Lung (tissue), 12 donors: ENCODE results near the gene DCAF17. TPM values are rescaled to one million over a fixed set of nuclear protein-coding genes. Genes with fewer than 3 reads are reported as not detected.
"Not testable (repeated sequence)": the region's sequence is repeated elsewhere in the genome, so short reads cannot be mapped to it uniquely, and the experiment has no call there.

Source experiments
- ATAC-seq: fragments of 200-7000 bp; cut with Tn5 transposase; one replicate; pipeline ENCODE4 v1.9.1; 2020; ENCODE audit warnings: moderate number of reproducible peaks; ENCODE audit not compliant: insufficient read depth, low FRiP score
- DNase-seq, 3 donors: peaks; one replicate each; pipeline ENCODE4 v3.0.0-alpha.2; 2013 to 2017
- H3K27ac ChIP-seq, 2 donors: one replicate each; pipeline ENCODE4 v1.5.1; 2013; ENCODE audit warnings: mild to moderate bottlenecking in 2 of 2, moderate library complexity in 2 of 2, control low read depth in 1 of 2, inconsistent platforms in 1 of 2, low read depth in 1 of 2, low read length in 1 of 2
- H3K27me3 ChIP-seq, 3 donors: one replicate each; pipeline ENCODE4 v1.5.1; 2013; ENCODE audit warnings: low read length in 2 of 3; ENCODE audit not compliant: control insufficient read depth in 3 of 3, insufficient read depth in 3 of 3
- H3K36me3 ChIP-seq, 4 donors: one replicate each; pipeline ENCODE4 v1.5.1; 2013; ENCODE audit warnings: low read length in 4 of 4, mild to moderate bottlenecking in 1 of 4, moderate library complexity in 1 of 4; ENCODE audit not compliant: control insufficient read depth in 4 of 4, insufficient read depth in 4 of 4
- H3K4me1 ChIP-seq, 5 donors: one replicate each; pipeline ENCODE4 v1.5.1; 2013; ENCODE audit warnings: low read length in 5 of 5, mild to moderate bottlenecking in 2 of 5, moderate library complexity in 1 of 5; ENCODE audit not compliant: control insufficient read depth in 5 of 5, insufficient read depth in 5 of 5
- H3K4me3 ChIP-seq: one replicate; pipeline ENCODE4 v1.5.1; 2013; ENCODE audit warnings: mild to moderate bottlenecking, control low read depth, moderate library complexity
- H3K9ac ChIP-seq, 2 donors: one replicate each; pipeline ENCODE4 v1.5.1; 2013; ENCODE audit warnings: low read length in 2 of 2, control low read depth in 1 of 2; ENCODE audit not compliant: insufficient read depth in 1 of 2
- H3K9me3 ChIP-seq, 4 donors: one replicate each; pipeline ENCODE4 v1.5.1; 2013; ENCODE audit warnings: low read length in 3 of 4, mild to moderate bottlenecking in 1 of 4, moderate library complexity in 1 of 4; ENCODE audit not compliant: control insufficient read depth in 4 of 4, insufficient read depth in 3 of 4
- WGBS, 2 donors: extraction: QIAGEN DNeasy Blood & Tissue Kit; methylation state at CpG; one replicate each; pipeline ENCODE4 v1.1.7; 2013; 5-methylcytosine and 5-hydroxymethylcytosine counted together
- polyA plus RNA-seq, 2 donors: library from polyadenylated mRNA; stranded (reverse); fragments of 200-250 nt; gene quantifications; one replicate each; pipeline ENCODE4 v1.2.1, GENCODE V29; 2013
- total RNA-seq, 2 donors: library from RNA; depleted of rRNA in 1 of 2; stranded (reverse); fragments of >200 nt in 1 of 2; gene quantifications; one replicate each; pipeline ENCODE4 v1.2.1, GENCODE V29; 2014 to 2021
- TF ChIP-seq, protein P1 (sequence below): IDR thresholded peaks from 2 replicates; pipeline ENCODE4 v1.5.1; 2012; ENCODE audit warnings: mild to moderate bottlenecking; ENCODE audit errors: control extremely low read depth, extremely low read depth
- donor health status: control.
- donor health status: control.
- donor health status: Bipolar disorder and iron deficiency.
- donor health status: healthy.
- donor health status: DM: yes; HTN: yes; CAD: no.

The DCAF17 gene
- total and polyA plus RNA-seq, 4 donors, result 3.1 to 34.4 (median 8.0) TPM

- Histone ChIP-seq H3K27ac (no peak overlapping the region), H3K27me3 (no peaks in the 10 kb centered on the region), H3K4me3 (no peak overlapping the region), H3K4me1 (peaks cover 0 to 6% (median 0%) of the 10 kb centered on the region in 5 donors), H3K9ac (no peak overlapping the region), H3K9me3 (no peaks in the 10 kb centered on the region), H3K36me3 (no peaks in the 10 kb centered on the region)
- ATAC-seq (no peak), DNase-seq (no peak)
- 65 to 76% methylated on average over 2 of the region's 2 CpGs for WGBS, 2 donors
- TF ChIP-seq, protein P1, sequence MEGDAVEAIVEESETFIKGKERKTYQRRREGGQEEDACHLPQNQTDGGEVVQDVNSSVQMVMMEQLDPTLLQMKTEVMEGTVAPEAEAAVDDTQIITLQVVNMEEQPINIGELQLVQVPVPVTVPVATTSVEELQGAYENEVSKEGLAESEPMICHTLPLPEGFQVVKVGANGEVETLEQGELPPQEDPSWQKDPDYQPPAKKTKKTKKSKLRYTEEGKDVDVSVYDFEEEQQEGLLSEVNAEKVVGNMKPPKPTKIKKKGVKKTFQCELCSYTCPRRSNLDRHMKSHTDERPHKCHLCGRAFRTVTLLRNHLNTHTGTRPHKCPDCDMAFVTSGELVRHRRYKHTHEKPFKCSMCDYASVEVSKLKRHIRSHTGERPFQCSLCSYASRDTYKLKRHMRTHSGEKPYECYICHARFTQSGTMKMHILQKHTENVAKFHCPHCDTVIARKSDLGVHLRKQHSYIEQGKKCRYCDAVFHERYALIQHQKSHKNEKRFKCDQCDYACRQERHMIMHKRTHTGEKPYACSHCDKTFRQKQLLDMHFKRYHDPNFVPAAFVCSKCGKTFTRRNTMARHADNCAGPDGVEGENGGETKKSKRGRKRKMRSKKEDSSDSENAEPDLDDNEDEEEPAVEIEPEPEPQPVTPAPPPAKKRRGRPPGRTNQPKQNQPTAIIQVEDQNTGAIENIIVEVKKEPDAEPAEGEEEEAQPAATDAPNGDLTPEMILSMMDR, result no peak
Observed at GRCh38 chr2:171412571-171413175, 21.4 kb upstream of the DCAF17 start.

DNA sequence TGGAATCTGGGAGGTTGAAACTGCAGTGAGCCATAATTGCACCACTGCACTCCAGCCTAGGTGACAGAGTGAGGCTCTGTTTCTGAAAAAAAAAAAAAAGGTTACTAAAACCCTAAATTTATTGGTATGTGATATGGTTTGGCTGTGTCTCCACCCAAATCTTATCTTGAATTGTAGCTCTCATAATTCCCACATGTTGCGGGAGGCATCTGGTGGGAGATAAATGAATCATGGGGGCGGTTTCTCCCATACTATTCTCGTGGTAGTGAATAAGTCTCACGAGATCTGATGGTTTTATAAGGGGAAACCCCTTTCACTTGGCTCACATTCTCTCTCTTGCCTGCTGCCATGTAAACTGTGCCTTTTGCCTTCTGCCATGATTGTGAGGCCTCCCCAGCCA, 19.4 kb upstream of the DCAF17 start:
- H3K4me3 ChIP-seq, H3K4me1 ChIP-seq, H3K27ac ChIP-seq, H3K9me3 ChIP-seq, H3K36me3 ChIP-seq, H3K27me3 ChIP-seq, H3K9ac ChIP-seq, DNase-seq, ATAC-seq: not testable (repeated sequence)
- 87 to 91% methylated on average over 4 of the region's 4 CpGs for WGBS, 2 donors

DNA sequence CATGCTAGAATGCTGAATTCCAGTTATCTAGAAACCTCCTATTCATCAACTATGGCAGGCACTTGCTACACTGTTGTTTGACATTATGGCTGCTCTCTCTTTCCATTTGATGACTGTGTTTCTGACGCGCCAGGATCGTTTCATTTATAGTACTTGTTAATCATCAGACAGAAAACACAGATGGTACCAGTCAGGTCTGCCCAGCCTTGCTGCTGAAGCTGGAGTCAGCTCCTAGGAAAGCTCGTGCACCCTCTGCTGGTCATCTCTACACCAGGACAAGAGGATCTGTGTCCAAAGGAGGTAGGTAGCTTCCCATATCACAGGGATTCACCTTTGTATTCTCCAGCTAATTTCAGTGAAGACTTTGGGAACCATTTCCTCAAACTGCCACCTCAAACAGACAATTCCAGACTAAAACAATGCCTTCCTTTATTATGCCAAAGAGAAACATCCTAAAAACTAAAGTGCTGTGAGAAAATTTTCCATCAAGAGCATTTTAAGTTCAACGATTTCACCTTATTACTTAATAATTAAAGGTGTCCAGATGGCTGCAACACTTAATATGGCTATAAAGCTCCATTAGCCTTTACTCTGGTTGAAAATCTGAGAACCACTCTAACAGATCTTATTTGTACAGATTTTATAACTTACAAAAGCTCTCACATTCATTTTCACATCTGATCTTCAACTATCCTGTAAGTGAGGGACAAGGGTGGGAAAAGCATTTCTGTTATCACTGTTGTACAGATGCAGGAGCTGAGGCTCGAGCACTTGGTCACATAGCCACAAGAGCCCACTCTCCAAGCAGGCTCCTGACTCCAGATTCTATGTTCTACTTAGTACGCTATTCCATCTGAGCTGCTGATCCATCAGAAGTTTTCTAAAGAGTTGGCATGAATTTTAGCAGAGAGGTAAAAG, 17.8 kb upstream of the DCAF17 start:
- no peak overlapping the region for H3K27ac ChIP-seq
- no peak overlapping the region for H3K4me3 ChIP-seq
- WGBS, 2 donors, result 32 to 39% methylated on average over 7 of the region's 7 CpGs
- TF ChIP-seq, protein P1, result peak; percentile 66
- no peaks in the 10 kb centered on the region for H3K4me1 ChIP-seq
- DNase-seq (peak; percentile 87 to 94 (median 87)), ATAC-seq (peak; percentile 97)
- no peaks in the 10 kb centered on the region for H3K27me3 ChIP-seq
- H3K9me3 ChIP-seq, result no peaks in the 10 kb centered on the region
- H3K9ac ChIP-seq, result no peak overlapping the region
- no peaks in the 10 kb centered on the region for H3K36me3 ChIP-seq

DNA sequence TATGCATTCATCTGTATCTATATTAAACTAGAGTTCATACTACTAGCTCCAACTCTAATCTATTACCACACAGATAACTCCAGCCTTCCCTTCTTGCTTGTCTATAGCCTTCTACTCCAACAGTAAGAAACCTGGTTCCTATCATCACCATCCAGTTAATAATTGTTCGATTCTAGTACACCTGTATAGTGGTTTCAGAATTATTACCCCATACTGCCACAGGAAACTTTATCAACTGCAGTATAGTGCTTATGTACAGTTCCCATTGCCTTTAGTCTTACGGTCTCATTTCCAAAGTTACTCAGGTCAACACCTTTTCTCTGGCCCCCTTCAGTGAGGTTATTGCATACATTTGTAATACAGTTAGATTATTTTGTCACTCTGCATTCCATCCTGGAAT, 14.7 kb upstream of the DCAF17 start:
- Histone ChIP-seq H3K9ac (no peak overlapping the region), H3K36me3 (no peaks in the 10 kb centered on the region), H3K4me1 (no peaks in the 10 kb centered on the region), H3K9me3 (peaks cover 0 to 8% (median 1%) of the 10 kb centered on the region in 4 donors), H3K27me3 (no peaks in the 10 kb centered on the region), H3K4me3 (no peak overlapping the region), H3K27ac (no peak overlapping the region)
- DNase-seq (no peak), ATAC-seq (no peak)
- WGBS, 2 donors, result 85% methylated on average over 2 of the region's 2 CpGs
- TF ChIP-seq, protein P1, result no peak
